Prostate gland (tissue), 2 donors: ENCODE measurements around the gene CPT1C.

Experiments used
- CTCF ChIP-seq, 4 experiments: fragments of 200-600 bp in 2 of 4; fragments of 450-650 bp in 2 of 4; sonication (generic) in 2 of 4; IDR thresholded peaks; 1 replicate in 3 of 4; 2 replicates in 1 of 4; pipeline ENCODE4 v1.5.1; 2016 to 2019; ENCODE audit warnings: antibody characterized with exemption in 4 of 4, mild to moderate bottlenecking in 2 of 4, moderate library complexity in 2 of 4
- POLR2A ChIP-seq: fragments of 450-650 bp; IDR thresholded peaks from one replicate; pipeline ENCODE4 v1.6.1; 2016; ENCODE audit warnings: antibody characterized with exemption, mild to moderate bottlenecking

- TF ChIP-seq CTCF (IDR thresholded peaks at IDR 0.05) (no peak), POLR2A (no peak)
Measured at GRCh38 chr19:49666120-49666444, 24.8 kb upstream of the CPT1C start.
